ENCODE results near the gene SERF2. TPM values are rescaled to one million over a fixed set of nuclear protein-coding genes. Genes with fewer than 3 reads are reported as not detected.
A peak's percentile ranks its signal among the peaks of the same experiment; 100 is the strongest.
"Not testable (repeated sequence)": the region's sequence is repeated elsewhere in the genome, so short reads cannot be mapped to it uniquely, and the experiment has no call there.

The SERF2 gene
- total RNA-seq, result 100 to 1,000 TPM; 454 to 694 (median 611) TPM
- long read RNA-seq, transcript SERF2-201 (3 exons, 1,537 nt), result major isoform, 671 of 734 reads
- long read RNA-seq, transcript SERF2-207 (2 exons, 582 nt), result minor isoform, 54 of 734 reads
- long read RNA-seq, partial matches to known transcripts, result 3 of 734 reads
- long read RNA-seq, other reads (novel, unspliced or antisense), result 4 of 734 reads

DNA sequence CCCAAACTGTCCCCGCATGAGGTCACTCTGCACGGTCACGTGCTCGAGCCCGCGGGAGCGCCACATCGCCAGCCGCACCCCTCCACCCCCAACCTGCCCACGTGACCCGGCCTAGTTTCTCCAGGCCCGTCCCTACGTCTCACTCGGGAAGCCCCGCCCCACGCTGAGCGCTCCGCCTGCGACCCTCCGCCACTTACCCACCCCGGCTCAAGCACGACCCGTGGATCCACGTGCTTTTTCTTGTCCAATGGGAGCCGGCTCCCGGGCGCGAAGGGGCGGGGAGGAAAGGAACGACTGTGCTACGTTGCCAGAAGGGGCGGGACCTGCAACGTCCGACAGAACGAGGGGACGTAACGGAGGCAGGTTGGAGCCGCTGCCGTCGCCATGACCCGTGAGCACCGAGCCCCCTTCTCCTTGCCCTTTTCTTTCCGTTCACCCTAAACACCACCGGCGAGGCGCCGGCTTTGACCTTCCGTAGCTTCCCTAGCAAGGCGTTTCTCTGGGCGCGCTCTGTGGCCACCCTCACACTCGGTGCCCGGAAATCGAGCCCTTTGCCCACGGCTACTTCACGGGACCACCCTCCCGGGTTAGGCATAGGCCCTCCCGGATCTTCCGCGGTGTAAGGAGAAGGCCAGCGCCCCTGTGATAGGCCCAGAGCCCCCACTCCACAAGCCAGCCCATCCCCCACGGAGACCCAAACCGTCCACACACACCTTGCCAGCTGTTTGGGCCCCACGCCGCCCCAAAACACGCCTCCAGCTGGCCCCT lies at the start of gene SERF2:
SERF2 (plus strand) TSS at position 328 of the 768 bp plus-strand sequence; CDS start at position 385, 57 bp downstream.
- Histone ChIP-seq H3K9me3 (no peaks in the 10 kb centered on the region), H3K4me3 (peak within 1 kb of the TSS; percentile 90 to 94 (median 93)), H3K27ac (peak within 1 kb of the TSS; percentile 98 to 99 (median 99)), H3K27me3 (no peaks in the 10 kb centered on the region), H3K36me3 (peaks cover 0 to 30% (median 15%) of the 10 kb centered on the region in 4 donors), H3K4me1 (peaks cover 0 to 21% (median 8%) of the 10 kb centered on the region in 4 donors)
- DNase-seq (peak; percentile 100), ATAC-seq (peak; percentile 89 to 98 (median 96))
- intact Hi-C loops (cut with DNase I), result no loop called here
- TF ChIP-seq POLR2A (IDR thresholded peaks at IDR 0.05), result peak; percentile 99
- TF ChIP-seq, protein P1, sequence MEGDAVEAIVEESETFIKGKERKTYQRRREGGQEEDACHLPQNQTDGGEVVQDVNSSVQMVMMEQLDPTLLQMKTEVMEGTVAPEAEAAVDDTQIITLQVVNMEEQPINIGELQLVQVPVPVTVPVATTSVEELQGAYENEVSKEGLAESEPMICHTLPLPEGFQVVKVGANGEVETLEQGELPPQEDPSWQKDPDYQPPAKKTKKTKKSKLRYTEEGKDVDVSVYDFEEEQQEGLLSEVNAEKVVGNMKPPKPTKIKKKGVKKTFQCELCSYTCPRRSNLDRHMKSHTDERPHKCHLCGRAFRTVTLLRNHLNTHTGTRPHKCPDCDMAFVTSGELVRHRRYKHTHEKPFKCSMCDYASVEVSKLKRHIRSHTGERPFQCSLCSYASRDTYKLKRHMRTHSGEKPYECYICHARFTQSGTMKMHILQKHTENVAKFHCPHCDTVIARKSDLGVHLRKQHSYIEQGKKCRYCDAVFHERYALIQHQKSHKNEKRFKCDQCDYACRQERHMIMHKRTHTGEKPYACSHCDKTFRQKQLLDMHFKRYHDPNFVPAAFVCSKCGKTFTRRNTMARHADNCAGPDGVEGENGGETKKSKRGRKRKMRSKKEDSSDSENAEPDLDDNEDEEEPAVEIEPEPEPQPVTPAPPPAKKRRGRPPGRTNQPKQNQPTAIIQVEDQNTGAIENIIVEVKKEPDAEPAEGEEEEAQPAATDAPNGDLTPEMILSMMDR (IDR thresholded peaks at IDR 0.05), result no peak
- WGBS (ENCODE audit: insufficient coverage, low coverage, low lambda C conversion rate, missing lambda C conversion rate), result under 1% methylated on average over 23 of the region's 66 CpGs

DNA sequence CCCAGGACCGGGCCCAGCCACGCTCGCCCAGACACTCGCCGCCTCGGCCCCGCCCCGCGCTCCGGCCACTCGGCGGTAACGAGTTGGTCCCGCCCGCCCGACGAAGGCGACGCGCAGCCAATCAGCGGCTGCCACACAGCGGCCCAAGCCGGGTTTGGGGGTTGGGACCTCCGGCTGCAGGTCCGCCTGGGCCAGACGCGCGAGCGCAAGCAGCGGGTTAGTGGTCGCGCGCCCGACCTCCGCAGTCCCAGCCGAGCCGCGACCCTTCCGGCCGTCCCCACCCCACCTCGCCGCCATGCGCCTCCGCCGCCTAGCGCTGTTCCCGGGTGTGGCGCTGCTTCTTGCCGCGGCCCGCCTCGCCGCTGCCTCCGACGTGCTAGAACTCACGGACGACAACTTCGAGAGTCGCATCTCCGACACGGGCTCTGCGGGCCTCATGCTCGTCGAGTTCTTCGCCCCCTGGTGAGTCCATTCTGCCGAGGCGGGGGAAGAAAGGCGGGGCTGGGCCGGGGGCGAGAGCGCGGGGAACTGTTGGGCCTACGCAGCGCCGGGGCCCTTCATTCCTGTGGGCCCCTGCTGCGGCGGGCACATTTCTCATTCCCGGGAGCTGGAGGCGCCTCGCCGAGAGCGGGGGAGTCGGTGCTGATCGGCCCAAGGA lies 45.7 kb upstream of the SERF2 start, which contains the start of gene PDIA3:
PDIA3 (plus strand) TSS at position 194 of the 658 bp plus-strand sequence; CDS start at position 296, 102 bp downstream.
- peak; percentile 98 for TF ChIP-seq POLR2A (IDR thresholded peaks at IDR 0.05)
- intact Hi-C loops (cut with DNase I); H3K36me3 ChIP-seq; H3K9me3 ChIP-seq; H3K27me3 ChIP-seq: not testable (repeated sequence)
- peak within 1 kb of the TSS; percentile 75 to 86 (median 84) for H3K4me3 ChIP-seq
- H3K4me1 ChIP-seq, result peaks cover 0 to 33% (median 8%) of the 10 kb centered on the region in 4 donors
- WGBS (ENCODE audit: insufficient coverage, low coverage, low lambda C conversion rate, missing lambda C conversion rate), result 0% methylated on average over 5 of the region's 84 CpGs
- DNase-seq (peak; percentile 97 to 98 (median 97)), ATAC-seq (peak; percentile 93 to 98 (median 96))
- H3K27ac ChIP-seq, result peak within 1 kb of the TSS; percentile 86 to 89 (median 88)

DNA sequence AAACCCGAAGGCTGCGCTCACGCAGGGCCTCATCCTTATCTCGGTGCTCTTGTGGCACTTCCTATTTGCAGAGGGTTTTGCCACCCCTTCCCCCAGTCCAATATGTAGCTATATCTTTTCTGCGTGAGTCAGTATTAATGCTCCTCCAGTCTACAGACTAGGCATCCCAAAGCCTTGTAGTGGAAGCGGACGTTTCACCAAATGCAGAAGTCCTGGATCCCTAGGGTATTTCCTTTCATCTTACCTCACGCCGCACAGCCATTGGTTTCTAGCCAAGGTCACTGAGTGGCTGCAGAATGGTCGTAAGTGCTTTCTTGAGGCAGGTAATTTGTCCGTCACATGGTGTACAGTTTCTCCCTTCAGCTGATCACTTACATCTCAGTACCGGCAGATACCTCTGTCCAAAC lies 45.2 kb upstream of the SERF2 start:
- H3K9me3 ChIP-seq; H3K27me3 ChIP-seq; H3K36me3 ChIP-seq; DNase-seq; intact Hi-C loops (cut with DNase I): not testable (repeated sequence)
- peak overlapping the region; percentile 86 to 89 (median 88) for H3K27ac ChIP-seq
- WGBS (ENCODE audit: insufficient coverage, low coverage, low lambda C conversion rate, missing lambda C conversion rate), result 0% methylated on average over 12 of the region's 12 CpGs
- peak; percentile 15 to 47 (median 37) for ATAC-seq
- H3K4me3 ChIP-seq, result peak overlapping the region; percentile 75 to 86 (median 84)
- H3K4me1 ChIP-seq, result peaks cover 0 to 39% (median 12%) of the 10 kb centered on the region in 4 donors

DNA sequence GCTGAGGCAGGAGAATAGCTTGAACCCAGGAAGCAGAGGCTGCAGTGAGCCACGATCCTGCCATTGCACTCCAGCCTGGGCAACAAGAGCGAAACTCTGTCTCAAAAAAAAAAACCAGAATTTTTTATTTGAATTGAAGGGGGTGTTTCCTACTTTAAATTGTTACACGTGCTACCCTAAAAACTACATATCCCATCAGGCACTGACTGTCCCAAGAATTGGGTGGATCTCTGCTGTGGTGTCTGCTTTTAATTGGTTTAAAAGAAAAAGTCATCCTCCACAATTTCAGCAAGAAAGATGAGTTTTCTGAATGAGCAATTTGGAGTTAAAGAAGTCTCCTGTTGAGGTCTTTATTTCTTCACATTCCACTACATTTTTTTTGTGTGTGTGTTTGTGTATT lies 43.7 kb upstream of the SERF2 start:
- TF ChIP-seq, protein P1 (IDR thresholded peaks at IDR 0.05), result no peak
- TF ChIP-seq POLR2A (IDR thresholded peaks at IDR 0.05), result no peak
- peak overlapping the region in 1 of 3 donors; percentile 13 for H3K27ac ChIP-seq
- H3K27me3 ChIP-seq, result no peaks in the 10 kb centered on the region
- ATAC-seq, result no peak
- 29% methylated on average over 3 of the region's 3 CpGs for WGBS (ENCODE audit: insufficient coverage, low coverage, low lambda C conversion rate, missing lambda C conversion rate)
- DNase-seq, result no peak
- intact Hi-C loops (cut with DNase I), result no loop called here
- H3K36me3 ChIP-seq, result peaks cover 0 to under 1% (median 0%) of the 10 kb centered on the region in 4 donors
- H3K9me3 ChIP-seq, result no peaks in the 10 kb centered on the region
- peak overlapping the region; percentile 75 to 86 (median 84) for H3K4me3 ChIP-seq
- peaks cover 0 to 41% (median 15%) of the 10 kb centered on the region in 4 donors for H3K4me1 ChIP-seq

DNA sequence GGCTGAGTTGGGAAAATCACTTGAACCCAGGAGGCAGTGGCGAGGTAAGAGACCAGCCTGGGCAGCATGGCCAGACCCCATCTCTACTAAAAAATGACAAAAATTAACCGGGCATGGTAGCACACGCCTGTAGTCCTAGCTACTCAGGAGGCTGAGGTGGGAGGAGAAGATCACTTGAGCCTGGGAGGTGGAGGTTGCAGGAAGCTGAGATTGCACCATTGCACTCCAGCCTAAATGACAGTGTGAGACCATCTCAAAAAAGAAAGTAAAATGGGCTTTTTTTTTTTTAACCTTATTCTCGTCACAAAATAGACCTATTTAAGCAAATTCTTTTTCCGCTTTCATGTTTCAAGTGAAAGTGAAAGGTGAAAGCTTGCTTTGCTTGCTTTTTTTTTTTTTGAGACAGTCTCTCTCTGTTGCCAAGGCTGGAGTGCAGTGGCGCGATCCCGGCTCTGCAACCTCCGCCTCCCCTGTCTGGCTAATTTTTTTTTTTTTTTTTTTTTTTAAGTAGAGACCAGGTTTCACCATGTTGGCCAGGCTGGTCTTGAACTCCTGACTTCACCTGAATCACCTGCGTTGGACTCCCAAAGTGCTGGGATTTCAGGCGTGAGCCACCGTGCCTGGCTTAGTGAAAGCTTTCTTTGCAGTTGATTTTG lies 42.3 kb upstream of the SERF2 start:
- ATAC-seq (peak; percentile 2 to 34 (median 18)), DNase-seq (peak in 2 of 3 donors; percentile 35 to 60)
- Histone ChIP-seq H3K9me3 (no peaks in the 10 kb centered on the region), H3K36me3 (peaks cover 4 to 15% (median 9%) of the 10 kb centered on the region in 4 donors), H3K4me3 (peak overlapping the region; percentile 27 to 38 (median 36)), H3K27ac (peak overlapping the region in 2 of 3 donors; percentile 30 to 39), H3K4me1 (peaks cover 0 to 41% (median 15%) of the 10 kb centered on the region in 4 donors), H3K27me3 (no peaks in the 10 kb centered on the region)
- TF ChIP-seq, protein P1 (IDR thresholded peaks at IDR 0.05), result no peak
- TF ChIP-seq POLR2A (IDR thresholded peaks at IDR 0.05), result no peak
- intact Hi-C loops (cut with DNase I), result no loop called here
- 9% methylated on average over 12 of the region's 12 CpGs for WGBS (ENCODE audit: insufficient coverage, low coverage, low lambda C conversion rate, missing lambda C conversion rate)
